GM18505 (cell line): ENCODE data around the gene EPHB4.

Source experiments
- ATAC-seq: cut with Tn5 transposase; IDR thresholded peaks from one replicate; pipeline ENCODE4 v1.9.1; 2021; ENCODE audit not compliant: unreplicated experiment
- POLR2A ChIP-seq: IDR thresholded peaks from 4 replicates; pipeline ENCODE4 v1.6.1; 2011; ENCODE audit warnings: borderline replicate concordance; ENCODE audit not compliant: insufficient read depth, insufficient read length; ENCODE audit errors: extremely low read depth

Gene EPHB4

GRCh38 chr7:100802951-100803350 lies 24.4 kb downstream of the EPHB4 start:
- TF ChIP-seq POLR2A = no peak
- no peak for ATAC-seq

GRCh38 chr7:100801833-100802568 lies 25.3 kb downstream of the EPHB4 start:
- ATAC-seq = no peak
- no peak for TF ChIP-seq POLR2A

GRCh38 chr7:100799037-100799896 lies 28.1 kb downstream of the EPHB4 start:
- no peak for ATAC-seq

GRCh38 chr7:100794741-100795140 lies 32.6 kb downstream of the EPHB4 start:
- TF ChIP-seq POLR2A = no peak
- ATAC-seq = no peak

More at GRCh38 chr7:100799037-100799896, 28.1 kb downstream of the EPHB4 start:
- no peak for TF ChIP-seq POLR2A

GRCh38 chr7:100793806-100794660 lies 33.3 kb downstream of the EPHB4 start:
- TF ChIP-seq POLR2A = no peak
- no peak for ATAC-seq

- no peak for ATAC-seq
These were observed 35.2 kb downstream of the EPHB4 start for GRCh38 chr7:100791881-100792666.

GRCh38 chr7:100789055-100789454 lies 38.3 kb downstream of the EPHB4 start:
- TF ChIP-seq POLR2A = no peak

More at GRCh38 chr7:100791881-100792666, 35.2 kb downstream of the EPHB4 start:
- no peak for TF ChIP-seq POLR2A

GRCh38 chr7:100786323-100786722 lies 41.0 kb downstream of the EPHB4 start:
- TF ChIP-seq POLR2A = no peak
- ATAC-seq = no peak

More at GRCh38 chr7:100789055-100789454, 38.3 kb downstream of the EPHB4 start:
- no peak for ATAC-seq

GRCh38 chr7:100785878-100786277 lies 41.4 kb downstream of the EPHB4 start:
- TF ChIP-seq POLR2A = no peak
- no peak for ATAC-seq

GRCh38 chr7:100783804-100784203 lies 43.5 kb downstream of the EPHB4 start:
- TF ChIP-seq POLR2A = no peak
- no peak for ATAC-seq

GRCh38 chr7:100781255-100781654 lies 46.1 kb downstream of the EPHB4 start:
- TF ChIP-seq POLR2A = no peak

GRCh38 chr7:100779359-100779758 lies 48.0 kb downstream of the EPHB4 start:
- no peak for ATAC-seq
- TF ChIP-seq POLR2A = no peak

More at GRCh38 chr7:100781255-100781654, 46.1 kb downstream of the EPHB4 start:
- ATAC-seq = no peak
